GM19043 (cell line): ENCODE results near the gene SORBS1.

Experiments used
- ATAC-seq: cut with Tn5 transposase; IDR thresholded peaks from one replicate; pipeline ENCODE4 v1.9.1; 2021; ENCODE audit warnings: low read depth; ENCODE audit not compliant: unreplicated experiment

The SORBS1 gene

DNA sequence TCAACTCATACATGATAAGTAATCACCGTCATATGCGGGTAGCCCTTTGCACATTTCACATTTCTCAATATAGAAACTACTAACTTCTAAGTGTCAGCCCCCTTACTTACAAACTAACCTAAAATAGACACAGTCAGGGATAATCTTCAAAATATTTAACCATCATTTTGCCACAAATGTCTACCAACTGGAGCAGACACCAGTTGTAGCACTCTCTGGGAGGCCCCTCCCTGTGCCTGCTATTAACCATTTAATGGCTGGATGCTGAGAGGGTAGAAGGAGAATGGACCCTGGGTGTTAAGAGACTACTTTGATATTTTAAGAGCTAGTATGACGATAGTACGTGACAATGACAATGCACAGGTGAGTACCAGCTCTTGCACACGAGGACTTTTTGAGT lies 116.4 kb downstream of the SORBS1 start:
- no peak for ATAC-seq

DNA sequence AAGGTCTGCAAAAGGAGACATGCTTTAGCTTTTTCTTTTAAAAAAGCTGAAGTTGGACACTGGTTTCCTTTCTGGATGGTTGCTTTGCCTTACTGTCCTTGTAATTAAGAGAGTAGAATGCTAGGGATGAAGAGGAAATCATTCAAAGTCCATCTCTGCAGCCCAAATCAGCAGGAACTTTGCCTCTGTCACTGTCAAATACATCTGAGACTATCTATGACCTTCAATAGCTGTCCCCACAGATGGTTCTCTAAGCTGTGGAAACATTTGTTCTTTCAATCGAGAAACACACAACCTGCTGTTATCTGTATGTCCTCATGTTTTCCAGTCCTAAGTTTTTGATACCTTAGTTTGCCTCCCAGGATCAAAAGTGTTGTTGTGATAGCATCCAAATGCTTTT lies 117.5 kb downstream of the SORBS1 start:
- ATAC-seq = no peak

DNA sequence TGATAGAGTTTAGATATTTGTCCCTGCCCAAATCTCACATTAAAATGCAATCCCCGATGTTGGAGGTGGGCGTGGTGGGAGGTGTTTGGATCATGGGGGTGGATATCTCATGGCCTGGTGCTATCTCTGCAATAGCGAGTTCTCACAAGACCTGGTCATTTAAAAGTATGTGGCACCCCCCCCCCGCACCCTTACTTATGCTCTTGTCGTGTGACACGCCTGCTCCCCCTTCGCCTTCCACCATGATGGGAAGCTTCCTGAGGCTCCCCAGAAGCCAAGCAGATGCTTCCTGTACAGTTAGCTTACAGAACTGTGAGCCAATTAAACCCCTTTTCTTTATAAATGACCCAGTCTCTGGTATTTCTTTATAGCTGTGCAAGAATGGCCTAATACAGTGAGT lies 118.8 kb downstream of the SORBS1 start:
- no peak for ATAC-seq

DNA sequence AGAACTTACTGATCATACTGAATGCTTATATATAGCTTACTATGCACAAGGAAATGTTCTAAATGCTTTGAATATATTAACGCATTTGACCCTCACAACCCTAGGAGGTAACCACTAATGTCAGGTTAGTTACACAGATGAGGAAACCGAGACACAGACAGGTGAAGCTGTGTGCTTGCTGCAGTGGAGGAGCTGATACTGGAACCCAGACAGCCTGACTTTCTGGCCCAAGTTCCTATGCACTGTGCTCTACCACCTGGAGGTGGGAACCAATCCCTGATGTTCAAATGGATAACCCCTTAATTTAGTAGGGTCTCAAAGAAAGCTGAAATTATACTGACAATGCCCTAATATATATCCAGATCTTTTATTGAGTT lies 119.6 kb downstream of the SORBS1 start:
- no peak for ATAC-seq

DNA sequence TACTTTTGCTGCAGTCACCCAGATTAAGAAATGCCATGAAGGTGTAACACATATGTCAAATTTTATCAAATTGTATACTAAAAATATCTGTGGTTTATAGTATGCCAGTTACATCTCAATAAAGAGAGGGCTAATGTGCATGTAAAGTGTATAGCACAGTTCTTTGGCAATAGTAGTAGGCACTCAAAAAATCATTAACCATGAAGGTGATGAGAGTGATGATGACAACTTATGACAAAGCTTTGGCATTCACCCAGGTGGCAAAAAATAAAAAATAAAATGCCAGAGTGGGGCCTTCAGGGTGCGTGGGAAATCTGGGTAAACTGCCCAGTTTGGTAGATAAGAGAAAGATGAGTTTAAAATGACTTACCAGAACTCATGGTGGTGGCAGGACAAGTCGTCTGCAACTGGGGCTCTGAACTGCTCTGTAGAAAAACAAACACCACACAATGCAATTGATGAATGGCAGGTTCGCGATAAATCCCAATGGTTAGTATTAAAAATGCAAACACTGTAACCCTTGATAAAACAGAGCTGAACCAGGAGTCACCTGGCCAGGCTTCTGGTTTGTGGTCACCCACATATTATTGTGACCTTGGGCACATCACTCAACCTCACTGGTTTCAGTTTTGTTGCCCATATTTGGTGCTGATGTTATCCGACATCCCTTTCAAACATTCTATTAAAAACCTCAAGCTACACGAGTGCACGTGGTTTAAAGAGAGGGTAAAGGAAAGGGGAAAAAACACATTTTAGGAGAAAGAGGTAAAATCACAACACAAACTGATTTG lies 120.2 kb downstream of the SORBS1 start:
- peak; percentile 70 for ATAC-seq

DNA sequence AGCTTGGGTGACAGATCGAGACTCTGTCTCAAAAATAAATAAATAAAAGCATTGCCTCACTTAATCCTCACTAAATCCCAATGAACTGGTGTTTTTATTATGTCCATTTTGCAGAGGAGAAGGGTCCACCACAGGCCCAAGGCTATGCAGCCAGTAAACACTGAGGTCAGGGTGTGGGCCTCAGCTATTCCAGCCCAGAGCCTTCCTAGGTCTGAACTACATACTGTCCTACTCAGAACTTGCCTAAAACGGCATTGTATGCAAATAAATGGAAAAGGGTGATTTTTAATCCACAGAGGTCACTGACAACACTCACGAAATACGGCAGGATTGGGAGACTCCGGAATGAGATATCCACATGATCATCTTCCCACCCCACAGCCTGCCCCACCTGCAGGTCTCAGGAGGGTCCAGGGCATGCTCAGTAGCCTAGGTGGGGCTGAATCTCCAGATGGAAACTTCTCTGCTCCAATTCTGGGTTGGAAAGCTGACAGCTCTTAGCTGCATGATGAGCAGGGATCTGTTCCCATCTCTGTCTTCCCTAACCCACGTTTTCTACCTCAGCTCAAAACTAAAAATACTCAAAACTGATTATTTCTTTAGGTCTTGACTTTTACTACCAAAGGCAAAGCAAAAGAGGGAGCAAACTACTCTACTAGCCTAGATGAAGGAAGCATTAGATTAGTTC lies 121.0 kb downstream of the SORBS1 start:
- ATAC-seq = no peak

DNA sequence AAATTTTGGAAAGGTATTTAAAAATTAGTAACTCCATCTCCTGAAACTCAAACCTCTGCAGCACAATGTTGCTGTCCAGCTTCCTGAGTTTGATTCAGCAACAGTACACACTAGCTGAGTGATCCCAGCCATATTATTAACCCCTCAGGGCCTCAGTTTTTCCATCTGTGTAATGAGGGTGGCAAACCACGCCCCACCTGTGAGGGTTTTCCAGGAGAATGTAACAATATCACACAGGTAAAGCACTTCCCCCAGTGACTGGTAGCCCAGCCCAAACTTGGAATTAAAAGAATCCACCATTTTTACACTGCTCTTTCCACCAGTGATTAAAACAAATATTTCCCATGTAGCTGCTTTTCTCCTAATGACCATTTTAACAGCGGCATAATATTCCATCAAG lies 122.4 kb downstream of the SORBS1 start:
- ATAC-seq = no peak

DNA sequence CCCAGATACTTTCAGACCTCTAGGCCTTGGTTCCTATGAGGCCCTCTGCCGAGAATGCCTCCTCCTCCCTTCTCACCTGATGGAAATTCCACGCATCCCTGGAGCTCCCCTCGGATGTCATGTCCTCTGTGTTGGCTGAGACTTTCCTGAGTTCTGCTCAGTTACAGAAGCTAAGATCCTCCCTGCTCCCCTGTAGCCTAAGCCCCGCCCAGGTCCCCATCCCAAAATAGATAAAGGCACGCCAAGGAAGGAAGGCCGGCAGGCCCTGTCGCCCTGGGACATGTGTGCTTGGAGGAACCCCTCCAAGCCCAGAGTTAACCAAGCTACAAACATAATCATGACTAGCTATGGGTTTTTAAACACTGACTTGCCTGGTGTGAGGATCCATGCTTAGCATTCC lies 123.5 kb downstream of the SORBS1 start:
- no peak for ATAC-seq

DNA sequence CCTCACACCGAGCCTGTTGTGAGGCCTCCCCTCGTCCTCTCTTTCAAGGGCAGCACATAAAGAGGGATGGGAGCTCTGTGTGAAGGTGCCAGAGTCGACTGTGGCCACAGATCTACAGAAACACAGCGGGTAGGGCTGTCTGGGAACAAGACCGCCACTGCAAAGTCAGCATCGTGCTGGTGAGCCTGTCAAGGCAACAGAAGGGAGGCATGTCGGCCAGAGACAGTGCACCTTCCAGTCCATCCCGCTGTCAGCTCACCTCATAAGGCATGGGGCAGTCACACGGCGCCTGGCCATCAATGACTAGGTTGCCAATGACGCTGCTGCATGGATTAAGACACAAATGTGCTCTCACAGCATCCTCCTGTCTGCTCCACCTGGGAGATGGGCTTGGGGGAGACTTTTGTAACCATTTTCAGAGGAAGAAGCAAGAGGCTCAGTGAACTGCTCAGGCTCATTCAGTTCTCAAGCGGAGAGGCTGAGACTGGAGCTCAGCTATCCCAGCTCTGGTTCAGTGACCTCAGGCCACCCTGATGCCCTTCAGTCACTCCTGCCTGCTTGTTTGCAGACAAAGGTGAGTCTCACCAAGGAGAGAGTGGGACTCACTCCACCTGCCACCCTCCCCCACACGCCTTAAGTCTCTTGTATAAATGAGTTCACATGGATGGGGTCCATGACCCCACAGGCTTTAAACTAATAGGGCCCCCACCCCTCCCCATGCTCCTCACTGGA lies 125.5 kb downstream of the SORBS1 start:
- no peak for ATAC-seq

DNA sequence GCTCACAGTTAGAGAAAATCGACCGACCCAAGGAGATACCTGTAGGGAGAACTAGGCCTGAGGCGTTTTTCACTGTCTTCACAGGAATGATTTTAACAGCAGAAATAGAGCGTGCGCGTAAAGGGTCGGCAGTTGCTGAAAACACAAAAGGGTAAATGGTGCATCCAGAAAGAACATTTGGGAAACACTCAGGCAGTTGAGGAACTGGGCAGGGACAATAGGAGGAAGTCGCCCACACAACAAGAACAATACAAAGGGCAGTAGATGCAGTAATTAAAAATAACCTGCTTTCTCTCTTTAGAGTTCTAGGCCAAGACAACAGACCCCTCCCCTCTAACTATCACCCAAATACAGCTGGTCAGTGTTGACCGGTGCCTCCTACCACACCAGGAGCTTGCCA lies 126.6 kb downstream of the SORBS1 start:
- ATAC-seq = no peak

DNA sequence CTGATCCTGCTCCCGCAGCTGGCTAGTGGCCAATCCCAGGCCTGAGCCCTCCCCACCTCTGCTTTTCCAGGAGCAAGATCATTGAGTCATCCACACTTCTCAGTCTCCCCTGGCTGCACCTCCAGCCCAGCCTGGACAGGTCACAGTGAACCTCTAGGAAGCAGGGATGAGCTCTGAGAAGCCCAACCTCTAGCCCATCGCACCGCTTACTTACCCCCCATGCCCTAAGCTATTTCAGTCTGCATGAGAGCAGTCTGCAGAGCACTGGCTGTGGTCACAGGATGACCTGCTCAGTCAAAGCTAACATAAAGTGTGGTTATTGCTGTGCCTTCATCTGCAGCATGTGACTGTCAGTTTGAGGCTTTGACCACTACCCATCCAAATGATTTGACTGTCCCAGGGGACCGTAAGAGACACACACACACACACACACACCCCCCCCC lies 129.2 kb downstream of the SORBS1 start:
- ATAC-seq = peak; percentile 54

DNA sequence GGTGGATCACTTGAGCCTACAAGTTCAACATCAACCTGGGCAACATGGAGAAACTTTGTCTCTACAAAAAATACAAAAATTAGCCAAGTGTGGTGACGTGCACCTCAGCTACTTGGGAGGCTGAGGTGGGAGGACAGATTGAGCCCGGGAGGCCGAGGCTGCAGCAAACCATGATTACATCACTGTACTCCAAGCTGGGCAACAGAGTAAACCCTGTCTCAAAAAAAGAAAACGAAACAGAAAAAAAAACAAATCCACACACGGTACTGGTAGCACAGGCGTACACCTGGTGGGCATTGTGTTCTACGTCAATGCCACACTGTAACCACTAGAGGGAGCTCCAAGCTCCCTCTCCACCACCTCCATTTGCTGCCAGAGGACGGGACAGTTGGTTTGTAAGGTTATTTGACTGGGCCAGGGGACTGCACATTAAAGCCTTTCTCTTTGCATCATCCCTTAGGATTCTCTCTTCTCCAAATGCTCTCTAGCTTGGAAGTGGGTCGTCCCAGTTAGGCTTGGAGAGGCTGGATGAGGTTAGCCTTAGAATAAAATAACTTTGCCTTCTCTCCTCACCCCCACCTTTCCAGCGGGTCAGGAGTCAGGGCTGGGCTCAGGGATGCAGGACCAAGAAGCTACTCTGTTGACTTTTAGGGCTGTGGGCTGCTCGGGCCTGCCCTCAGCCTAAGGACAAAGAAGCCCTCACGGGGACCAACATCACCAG lies 130.8 kb downstream of the SORBS1 start:
- peak; percentile 78 for ATAC-seq

DNA sequence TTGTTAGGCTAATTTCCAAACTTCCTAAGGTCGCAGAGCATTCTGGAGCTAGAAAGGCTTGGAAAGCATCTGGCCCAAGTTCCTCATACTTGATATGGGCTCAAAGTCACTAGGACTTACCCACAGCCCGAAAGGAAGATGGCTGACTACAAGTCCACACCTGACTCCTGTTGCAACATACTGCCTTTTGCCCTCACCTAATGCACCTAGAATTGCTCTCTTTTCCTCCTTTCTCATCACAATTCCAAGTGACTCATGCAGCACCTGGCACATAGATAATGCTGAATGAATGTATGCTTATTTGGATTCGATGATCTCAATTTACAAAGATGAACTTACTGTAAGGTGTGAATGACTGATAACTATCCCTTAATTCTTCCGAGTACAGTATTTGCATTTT lies 131.5 kb downstream of the SORBS1 start:
- ATAC-seq = no peak

DNA sequence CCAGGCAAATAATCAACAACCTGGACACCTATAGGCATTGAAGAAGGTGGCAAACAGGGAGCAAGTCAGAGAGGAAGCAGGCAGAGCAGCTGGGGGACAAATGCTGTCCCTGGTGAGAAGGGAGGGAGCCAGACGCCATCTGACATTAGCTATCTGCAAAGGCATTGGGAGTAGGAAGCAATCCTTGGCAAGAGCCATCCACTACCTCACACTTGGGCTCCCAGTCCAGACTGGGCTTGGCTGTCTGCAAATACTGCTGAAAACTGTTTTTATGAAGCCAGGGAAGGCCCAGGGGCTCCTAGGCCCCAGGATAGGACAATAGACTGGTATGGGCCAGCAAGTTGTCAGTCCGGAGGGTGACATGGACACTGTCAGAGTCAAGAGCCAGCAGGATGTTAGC lies 132.5 kb downstream of the SORBS1 start:
- ATAC-seq = no peak

DNA sequence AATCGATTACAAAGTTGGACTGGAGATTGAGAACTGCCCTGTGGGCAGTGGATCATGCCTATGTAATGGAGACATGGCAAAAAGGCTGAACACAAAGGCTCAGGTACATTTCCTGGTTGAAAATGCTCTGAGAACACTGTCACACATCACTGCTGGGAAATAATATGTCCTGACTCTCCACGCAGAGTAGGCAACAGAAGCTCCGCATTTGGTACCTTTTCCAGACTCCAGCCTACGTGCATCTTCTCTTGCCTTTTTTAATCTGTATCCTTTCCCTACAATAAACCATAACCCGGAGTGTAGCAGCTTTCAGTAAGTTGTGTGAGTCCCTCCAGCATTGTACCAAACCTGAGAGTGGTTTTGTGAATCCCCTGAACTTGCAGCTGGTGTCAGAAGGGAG lies 134.7 kb downstream of the SORBS1 start:
- no peak for ATAC-seq

DNA sequence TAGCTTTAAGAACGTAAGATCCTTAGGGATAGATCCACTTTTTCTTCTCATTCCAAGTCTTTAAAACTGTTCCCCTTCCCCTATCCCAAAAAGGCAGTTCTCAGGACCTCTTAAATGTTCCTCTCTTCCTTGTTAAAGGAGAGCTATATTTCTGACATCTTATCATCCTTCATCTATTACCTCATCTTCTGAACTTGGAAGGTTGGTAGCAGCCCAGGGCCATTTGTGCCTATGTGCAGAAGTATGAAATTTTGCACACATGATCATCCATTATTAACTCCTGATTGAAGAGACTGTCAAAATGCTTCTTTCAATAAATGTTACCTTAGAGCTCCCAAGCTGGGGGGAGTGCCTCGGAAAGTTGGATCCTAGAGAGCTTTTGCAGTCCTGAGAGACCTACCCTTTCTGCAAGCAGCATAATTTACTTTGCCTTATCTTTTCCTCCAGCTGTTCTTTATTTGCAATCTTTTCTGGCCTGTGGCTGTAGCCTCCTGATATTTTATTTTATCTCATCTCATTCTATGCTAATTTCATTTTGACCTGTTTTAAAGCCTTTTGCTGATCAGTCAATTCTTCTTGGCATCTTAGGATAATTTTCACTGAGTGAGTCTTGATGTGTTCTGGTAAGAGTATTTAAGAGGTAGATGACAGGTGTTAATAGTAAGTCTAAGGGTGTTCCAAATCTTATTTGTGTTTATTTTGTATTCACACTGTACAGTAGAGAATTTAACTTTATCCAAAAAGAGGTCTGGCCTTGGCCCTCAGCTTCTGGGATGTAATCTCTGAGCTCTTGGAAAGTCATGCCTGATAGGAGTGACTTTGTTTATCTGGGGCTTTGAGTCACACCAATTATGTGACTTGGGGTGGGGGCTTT lies 135.3 kb downstream of the SORBS1 start:
- ATAC-seq = no peak

DNA sequence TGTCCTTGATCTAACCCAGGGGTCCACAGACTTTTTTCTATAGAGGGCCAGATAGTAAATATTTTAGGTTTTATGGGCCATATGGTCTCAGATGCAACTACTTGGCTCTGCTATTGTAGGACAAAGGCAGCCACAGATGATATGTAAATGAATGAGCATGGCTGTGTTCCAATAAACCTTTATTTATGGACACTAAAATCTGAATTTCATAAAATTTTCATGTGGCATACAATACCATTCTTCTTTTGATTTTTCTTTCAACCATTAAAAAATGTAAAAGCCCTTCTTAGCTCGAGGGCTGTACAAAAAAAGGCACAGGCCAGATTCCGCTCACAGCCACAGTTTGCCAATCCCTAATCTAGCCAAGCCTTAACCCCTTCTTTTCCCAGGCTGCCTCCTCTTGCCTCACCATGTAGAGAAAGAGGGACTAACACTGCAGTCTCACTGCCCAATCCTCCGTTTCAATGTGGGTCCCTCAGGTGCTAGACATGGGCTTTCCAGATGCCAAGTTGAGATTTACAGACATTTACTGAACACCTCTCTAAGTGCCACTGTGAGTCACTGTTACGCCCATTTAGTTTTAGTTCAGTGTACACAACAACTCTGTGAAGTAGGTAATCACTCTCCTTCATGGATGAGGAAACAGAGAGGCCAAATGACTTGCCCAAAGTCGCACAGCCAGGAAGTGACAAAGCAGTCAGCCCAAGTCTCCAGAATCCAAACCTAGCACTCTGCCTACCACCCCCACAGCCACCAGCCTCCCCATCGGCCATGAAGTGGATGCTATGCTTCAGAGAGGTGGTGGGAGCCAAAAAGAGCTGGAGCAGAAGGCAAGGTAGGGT lies 137.8 kb downstream of the SORBS1 start:
- ATAC-seq = no peak

DNA sequence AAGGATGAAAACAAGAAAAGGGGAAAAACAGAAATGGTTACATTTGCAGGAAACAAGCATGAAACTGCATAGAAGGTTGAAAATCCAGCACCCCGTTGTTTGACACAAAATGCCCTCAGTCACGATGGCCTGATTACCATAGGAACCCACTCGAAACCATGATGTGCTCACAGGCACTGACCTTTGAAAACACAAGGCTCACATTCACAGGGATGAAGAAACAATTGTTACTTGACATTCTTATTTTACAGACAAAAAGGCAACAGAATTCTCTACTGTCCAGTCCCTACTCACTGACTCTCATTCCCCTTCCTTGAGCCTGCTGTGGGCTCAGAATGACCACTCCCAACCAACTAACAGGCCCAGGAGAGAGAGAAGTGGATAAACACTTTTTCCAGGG lies 138.9 kb downstream of the SORBS1 start:
- ATAC-seq = no peak

DNA sequence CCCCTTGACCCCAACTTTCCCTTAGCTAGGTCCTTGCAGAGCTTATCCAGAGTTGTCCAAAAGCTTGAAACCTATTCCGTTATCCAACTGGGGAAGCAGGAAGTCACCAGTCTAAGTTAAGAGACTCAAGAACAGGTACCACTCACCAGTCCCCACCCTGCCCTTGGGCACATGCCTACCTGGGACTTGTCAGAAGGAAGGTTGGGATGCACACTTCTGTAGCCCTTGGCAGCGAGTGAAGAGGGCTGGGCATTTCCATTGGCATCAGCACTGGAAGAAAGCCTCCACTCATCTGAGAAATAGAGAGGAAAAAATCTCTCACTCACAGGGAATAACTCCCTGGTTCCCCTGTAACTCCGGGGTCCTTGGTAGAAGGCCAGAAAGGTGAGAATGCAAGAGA lies 139.4 kb downstream of the SORBS1 start:
- ATAC-seq = no peak
